ENCODE data around the gene RBP5.

DNA sequence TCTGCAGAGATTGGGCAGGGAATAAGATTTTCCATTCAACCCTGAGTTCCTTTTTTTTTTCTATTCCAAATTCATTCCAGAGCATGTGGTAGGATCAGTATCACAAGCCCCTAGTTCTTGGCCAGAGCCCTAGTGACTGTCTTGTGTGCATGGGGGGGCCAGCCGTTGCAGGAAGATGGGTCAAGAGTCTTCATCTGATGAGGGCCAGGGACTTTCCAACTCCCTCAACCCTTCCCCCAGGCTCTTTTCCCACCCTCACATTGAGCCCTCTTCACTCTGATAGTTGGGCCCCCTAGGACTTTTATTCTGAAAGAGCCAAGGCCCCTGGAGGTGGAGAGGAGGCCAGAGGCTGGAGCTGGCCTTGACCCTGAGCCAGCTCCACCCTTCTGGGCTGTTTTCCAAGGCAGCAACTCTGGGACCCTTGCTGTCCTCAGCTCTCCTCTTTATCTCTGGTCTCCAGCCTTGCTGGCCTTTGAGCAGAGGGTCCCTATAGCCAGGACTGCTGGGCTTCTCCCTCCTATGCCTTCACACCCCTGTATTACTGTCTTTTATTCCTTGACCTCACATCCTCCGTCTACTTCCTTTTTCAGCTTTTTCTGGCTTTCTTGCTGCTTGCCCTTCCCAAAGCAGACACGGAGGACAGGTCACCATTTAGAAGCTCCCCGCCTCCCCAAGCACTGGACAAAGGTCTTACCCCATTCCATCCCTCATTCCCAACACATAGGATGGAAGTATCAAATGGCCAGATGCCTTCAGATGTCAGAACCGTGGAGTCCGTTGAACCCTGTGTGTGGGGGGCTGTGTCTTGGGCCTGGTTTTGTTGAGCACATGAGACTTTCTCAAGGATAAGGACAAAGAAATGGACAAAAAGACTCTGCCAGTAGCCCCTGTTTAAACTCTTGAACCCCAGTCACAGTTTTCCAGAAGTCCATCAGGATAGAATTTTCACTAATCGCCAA, 5.6 kb downstream of the RBP5 start:
- TF ChIP-seq, protein P1, sequence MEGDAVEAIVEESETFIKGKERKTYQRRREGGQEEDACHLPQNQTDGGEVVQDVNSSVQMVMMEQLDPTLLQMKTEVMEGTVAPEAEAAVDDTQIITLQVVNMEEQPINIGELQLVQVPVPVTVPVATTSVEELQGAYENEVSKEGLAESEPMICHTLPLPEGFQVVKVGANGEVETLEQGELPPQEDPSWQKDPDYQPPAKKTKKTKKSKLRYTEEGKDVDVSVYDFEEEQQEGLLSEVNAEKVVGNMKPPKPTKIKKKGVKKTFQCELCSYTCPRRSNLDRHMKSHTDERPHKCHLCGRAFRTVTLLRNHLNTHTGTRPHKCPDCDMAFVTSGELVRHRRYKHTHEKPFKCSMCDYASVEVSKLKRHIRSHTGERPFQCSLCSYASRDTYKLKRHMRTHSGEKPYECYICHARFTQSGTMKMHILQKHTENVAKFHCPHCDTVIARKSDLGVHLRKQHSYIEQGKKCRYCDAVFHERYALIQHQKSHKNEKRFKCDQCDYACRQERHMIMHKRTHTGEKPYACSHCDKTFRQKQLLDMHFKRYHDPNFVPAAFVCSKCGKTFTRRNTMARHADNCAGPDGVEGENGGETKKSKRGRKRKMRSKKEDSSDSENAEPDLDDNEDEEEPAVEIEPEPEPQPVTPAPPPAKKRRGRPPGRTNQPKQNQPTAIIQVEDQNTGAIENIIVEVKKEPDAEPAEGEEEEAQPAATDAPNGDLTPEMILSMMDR (conservative IDR thresholded peaks at IDR 0.05; ENCODE audit: low read depth, low read length) = no peak
- no peak for TF ChIP-seq EZH2 (IDR thresholded peaks at IDR 0.05; ENCODE audit: borderline replicate concordance, low read depth, low read length, poor library complexity, severe bottlenecking)

All from A673 (cell line).